HG03520 (cell line): ENCODE results near the gene CENPW.

Experiments used
- ATAC-seq: cut with Tn5 transposase; IDR thresholded peaks from one replicate; pipeline ENCODE4 v1.9.1; 2021; ENCODE audit warnings: mild to moderate bottlenecking, moderate library complexity; ENCODE audit not compliant: unreplicated experiment

The CENPW gene

DNA sequence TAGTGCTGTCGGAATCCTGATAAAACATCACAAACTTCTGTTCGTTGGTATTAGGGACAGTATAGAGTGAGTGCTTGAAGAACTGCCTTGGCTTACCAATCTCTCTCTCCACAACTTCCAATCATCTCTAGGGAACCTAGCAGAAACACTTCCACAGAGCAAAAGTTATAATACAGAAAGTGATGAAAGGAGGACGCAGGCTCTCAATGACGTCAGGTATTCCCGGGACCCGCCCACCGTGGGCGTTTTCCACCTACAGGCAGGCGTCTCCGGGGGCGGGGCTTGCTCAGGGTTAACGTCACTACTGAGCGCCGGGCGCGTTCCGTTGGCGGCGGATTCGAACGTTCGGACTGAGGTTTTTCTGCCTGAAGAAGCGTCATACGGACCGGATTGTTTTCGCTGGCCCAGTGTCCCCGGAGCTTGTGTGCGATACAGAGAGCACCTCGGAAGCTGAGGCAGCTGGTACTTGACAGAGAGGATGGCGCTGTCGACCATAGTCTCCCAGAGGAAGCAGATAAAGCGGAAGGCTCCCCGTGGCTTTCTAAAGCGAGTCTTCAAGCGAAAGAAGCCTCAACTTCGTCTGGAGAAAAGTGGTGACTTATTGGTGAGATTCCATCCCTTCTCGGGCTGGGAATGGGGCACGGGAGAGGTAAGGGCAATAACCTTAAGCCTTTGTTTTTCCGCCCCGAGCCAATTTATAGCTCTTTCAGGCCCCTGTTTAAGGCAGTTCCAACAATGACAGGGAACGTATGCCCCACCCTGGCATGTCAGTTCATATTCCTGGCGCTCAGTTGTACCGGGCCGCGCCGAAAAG lies at the start of gene CENPW:
TSS of gene CENPW (plus strand) at position 320 of the 814 bp plus-strand sequence. CDS start at position 479, 159 bp downstream.
- peak; percentile 89 for ATAC-seq

DNA sequence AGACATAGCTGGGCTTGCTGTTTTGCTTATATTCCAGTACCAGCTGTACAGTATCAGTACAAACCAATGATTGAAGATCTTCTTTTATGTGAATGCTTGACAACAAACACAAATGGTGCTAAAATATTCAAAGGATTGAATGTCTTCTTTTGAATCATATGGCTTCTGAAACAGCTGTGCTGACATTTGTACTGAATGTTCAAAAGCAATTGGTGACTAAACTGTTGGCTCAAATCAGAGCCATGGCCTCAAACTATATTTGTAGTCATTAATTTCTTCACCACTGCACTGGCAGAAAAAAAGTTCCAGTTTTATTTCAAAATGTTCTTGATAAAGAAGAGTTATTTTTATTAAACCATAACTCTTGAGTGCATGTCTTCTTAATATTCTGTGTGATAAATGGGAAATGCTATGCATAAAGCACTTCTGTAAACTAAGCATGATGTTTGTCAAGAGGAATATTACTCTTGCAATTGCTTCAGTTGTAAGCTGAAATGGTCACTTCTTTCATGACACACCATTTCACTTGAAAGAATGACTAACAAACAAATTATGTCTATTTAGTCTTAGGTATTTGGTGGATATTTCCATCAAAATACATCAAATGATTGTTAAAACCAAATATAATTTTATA lies 45.9 kb upstream of the CENPW start:
- no peak for ATAC-seq

DNA sequence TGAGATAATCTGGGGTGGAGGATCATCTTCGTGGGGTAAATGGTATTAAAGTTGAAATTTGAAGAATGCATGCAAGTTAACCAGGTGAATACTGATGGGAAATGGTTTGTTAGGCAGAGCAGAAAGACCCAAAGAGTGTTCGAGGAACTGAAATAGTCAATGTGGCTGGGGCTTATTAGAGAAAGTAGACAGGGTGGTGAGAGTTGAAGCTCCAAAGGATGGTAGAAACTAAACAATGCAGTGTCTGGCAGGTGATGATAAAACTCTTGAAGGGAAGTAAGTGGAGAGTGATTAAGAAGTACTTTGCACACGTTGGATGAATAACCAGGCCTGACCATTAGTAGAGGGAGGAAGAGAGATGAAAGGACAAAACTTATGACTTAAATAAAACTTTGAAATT lies 39.8 kb upstream of the CENPW start:
- no peak for ATAC-seq

DNA sequence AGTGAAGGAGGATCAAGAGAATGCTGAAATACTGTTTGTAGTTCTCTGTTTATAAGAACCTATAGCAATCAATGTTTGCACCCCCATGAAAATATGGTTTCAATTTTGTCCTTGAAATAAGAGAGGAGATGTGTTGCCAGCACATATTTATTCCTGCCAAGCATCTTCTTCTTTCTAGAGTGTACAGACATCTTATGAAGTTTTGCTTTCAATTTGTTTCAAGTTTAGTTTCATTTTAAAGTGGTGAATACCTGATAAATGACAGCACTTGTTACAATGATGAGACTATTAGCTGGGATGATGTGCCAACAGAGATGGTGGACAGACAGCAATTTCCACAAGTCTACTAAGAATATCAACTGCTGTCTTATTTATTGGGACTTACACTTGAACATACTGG lies 39.2 kb upstream of the CENPW start:
- peak; percentile 86 for ATAC-seq

DNA sequence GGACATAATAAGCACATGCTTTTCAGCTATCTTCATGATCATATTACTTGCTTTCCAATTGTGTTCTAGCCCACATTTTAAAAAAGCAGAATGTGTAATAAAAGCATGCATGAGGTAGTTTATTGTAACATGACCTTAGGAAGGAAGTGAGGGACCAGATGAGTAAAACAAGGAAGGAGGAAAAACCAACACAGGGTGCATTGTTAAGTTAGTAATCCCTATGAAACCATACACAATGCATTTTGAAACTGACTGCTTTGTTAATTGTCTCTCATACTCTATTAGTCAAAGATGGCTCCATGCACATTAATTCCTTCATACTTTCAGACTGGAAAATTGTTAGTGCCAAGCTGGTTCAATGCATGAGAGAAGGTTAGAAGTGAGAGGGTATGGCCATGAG lies 37.7 kb upstream of the CENPW start:
- ATAC-seq = no peak

DNA sequence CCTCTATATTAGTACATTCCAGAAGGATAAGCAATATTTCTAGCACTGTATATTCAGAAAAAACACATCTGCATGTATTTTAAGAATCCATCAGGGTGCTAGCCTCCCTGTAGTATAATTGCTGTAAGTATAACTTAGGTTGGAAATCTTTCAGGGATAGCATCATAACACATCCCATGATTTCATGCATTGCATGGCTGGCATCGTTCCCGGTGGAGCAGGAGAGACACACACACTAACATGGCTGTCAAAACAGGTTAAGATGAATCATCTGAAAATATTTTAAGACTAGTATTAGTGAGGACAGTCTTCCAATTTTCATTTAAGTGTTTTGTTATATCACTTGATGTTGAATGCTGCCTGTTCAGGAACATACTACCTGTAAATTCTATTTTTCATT lies 32.1 kb upstream of the CENPW start:
- ATAC-seq = no peak

DNA sequence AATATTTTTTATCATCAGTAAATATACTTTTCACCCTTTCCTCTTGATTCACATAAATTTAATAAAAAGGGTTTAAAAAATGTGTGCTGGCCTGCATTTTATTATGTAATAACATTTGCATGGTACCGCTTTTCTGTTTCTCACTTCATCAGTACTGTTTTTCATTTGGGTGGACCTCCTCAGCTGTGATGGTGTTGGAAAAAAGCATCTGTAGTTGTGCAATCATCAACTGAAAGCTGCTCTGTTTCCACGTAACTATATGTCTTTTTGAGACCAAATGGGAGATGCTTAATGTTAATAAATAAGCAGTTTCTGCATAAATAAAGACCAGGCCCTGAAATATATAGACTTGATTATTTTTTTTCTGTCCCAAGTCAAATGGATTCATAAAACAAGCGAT lies 31.6 kb upstream of the CENPW start:
- ATAC-seq = no peak

DNA sequence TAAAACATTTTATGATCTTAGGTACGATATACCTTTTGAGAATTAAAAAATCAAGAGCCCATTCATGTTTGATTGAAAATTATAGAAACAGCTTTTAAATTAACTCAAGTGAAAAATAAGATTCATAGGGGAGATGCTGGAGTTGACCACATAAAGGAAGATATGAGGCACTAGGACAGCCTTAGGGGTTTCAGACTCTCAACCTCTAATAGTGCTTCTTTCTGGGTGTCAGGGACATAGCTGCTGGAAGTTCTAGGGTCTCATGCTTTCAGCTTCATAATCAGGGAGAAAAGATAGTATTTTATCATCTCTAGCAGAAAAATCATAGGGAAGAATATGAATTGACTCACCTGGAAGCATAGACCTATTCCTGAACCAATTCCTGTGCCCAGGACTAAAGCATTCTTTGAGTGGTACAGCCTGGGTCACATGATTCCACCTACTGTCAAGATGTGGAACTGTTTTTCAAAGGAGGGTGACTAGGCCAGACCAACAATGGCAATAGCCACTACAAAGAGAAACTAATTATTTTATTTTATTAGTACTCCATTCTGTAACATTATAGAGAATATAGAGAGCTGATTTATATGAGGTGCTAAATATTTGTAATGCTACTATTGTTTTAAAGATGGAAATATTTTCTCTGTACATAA lies 27.8 kb upstream of the CENPW start:
- peak; percentile 94 for ATAC-seq

DNA sequence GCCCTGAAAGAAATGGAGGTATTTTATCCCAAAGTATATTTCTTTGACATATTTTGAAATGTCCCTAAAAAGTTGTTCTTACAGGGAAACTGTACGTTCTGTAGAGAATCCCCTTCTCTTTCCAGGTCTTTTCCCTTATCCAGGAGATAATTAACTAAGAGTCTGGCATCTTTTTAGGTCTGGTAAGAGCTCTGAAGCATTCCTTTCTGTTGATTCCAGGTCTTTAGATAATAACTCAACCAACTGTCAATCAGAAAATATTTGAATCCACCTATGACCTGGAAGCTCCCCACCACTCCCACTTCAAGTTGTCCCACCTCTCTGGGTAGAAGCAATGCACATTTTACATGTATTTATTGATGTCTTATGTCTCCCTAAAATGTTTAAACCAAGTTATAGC lies 26.0 kb upstream of the CENPW start:
- no peak for ATAC-seq

DNA sequence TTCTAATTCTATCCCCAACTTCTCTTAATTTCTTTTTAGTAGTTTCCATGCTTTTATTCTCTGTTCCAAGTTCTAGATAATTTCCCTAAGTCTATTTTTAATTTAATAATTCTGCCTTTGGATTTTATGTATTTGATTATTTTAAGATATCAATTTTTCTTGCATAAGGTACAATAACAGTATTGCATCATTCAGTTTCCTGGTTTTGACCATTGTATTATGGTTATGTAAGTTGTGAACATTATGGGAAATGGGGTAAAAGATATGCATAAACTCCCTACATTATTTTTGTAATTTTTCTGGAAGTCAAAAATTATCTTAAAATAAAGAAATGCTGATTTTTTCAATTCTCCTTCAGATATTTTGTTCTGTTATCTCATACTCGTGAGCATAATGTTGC lies 21.1 kb upstream of the CENPW start:
- no peak for ATAC-seq

DNA sequence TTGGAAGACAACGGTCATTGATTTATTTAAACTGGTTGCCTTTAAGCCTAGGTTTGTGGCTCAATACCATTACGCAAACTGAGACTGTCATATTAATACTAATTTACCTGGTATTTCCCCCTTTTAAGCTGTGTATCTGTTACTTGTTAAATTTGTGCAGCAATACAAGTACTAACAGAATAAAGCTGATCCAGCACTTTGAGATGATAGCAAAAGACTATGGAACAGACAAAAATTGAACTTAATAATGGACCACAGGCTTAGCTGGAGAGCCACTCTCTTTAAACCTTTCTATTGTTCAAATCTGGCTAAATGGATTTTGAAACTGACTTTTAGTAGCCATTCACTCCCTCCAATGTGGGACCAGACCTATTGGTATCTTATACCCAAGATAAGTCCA lies 6.2 kb upstream of the CENPW start:
- ATAC-seq = no peak

DNA sequence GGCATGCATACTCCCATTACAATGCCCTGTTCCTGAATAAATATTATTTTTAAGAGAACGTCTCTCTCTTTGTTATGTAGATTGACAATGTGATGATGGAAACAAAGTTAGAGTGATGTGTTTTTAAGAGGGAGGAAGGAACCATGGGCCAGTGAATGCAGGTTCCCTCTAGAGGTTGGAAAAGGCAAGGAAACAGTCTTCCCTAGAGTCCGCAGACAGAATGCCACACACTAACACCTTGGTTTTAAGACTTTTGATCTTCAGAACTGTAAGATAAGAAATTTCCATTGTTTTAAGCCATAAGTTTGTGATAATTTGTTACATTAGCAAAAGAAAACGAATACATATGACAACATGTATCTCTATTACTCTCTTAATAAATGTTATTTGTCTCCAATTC lies 4.7 kb upstream of the CENPW start:
- ATAC-seq = no peak

DNA sequence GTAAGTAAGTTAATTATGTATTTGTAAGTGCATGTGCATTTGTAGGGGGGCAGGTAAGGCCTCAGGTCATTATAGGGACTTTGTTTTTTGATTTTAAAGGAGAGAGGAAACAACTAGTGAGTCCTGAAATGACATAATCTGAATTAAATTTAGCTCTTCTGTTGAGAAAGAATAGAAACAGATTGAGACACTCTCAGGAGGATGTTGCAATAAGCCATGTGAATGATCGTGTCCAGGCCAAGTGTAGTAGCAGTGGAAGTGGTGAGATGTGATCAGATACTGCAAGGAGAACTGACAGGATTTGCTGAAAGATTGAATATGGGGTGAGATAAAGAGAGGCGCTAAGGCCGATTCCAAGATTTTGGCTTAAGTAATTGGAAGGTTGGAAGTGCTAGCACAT lies 2.6 kb upstream of the CENPW start:
- ATAC-seq = no peak

DNA sequence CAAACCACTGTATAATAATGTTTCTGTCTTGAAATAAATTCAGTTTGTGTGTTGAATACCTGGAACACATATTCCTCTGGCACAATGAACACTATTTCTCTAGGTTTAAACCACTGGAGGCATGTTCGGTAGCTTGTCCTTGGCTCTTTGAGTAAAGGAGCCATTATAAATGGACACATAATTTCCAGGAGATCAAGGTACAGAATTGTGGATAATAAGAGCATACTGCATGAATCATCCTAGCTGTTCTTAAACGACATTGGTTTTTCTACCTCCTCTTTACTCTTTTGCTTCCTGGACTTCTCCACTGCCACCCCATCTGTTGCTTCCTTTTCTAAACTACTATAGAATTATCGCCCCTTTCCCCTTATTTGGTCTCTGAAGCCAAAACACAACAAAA lies 1.2 kb downstream of the CENPW start:
- no peak for ATAC-seq

DNA sequence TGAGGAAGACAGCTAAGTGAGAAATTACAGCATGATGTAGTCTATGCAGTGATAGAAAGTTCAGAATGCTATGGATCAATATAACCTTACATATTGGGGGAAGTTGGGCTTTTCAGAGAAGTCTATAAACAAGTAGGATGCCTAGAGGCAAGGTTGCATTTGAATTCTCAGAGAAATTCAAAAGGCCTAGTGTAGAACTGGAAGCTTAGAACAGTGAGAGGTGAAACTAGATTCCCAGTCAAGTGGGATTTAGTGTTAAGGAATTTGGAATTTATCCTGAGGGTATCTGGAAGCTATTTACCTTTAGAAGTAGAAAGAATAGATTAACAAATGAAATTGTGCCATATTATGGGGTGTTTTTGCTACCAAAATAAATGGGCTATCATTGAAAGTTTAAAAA lies 4.3 kb downstream of the CENPW start:
- ATAC-seq = no peak

DNA sequence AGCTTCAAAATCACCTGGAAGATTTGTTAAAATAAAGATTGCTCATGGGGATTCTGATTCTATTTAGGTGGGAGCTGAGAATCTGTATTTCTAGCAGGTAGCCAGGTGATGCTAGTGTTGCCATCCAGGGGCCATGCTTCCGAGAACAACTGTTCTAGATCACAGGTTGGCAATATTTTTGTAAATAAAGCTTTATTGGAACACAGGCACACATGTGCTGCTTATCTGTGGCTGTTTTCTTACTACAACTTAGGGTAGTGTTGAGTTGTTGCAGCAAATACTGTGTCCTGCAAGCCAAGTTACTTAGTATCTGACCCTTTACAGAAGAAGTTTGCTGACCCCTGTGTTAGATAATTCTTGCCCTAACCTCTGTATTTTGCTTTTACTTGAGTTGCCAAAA lies 12.0 kb downstream of the CENPW start:
- no peak for ATAC-seq

DNA sequence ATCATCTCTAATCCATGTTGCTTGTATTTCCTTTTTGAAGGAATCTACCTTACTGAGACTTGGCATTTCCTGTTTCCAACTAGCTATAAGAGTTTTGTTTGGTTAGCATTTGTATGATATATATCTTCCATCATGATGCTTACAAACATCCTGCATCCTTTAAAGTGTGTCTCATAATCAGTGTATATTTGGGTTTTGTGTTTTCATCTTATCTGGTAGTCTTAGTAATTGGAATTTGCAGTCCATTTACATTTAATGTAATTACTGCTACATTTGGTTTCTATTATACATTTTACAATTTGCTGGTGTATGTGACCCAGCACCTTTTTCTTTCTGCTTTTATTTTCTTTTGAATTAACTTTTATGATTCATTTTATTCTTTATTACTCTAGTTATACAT lies 12.6 kb downstream of the CENPW start:
- no peak for ATAC-seq

DNA sequence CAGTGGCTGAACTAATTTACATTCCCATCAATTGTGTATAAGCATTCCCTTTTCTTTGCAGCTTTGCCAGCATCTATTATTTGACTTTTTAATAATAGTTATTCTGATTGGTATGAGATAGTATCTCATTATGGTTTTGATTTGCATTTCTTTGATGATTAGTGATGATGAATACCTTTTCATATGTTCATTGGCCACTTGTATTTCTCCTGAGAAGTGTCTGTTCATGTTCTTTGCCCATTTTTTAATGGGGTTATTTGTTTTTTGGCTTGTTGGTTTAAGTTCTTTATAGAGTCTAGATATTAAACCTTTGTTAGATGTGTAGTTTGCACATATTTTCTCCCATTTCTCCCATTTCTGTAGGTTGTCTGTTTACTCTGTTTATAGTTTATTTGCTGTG lies 16.6 kb downstream of the CENPW start:
- no peak for ATAC-seq

DNA sequence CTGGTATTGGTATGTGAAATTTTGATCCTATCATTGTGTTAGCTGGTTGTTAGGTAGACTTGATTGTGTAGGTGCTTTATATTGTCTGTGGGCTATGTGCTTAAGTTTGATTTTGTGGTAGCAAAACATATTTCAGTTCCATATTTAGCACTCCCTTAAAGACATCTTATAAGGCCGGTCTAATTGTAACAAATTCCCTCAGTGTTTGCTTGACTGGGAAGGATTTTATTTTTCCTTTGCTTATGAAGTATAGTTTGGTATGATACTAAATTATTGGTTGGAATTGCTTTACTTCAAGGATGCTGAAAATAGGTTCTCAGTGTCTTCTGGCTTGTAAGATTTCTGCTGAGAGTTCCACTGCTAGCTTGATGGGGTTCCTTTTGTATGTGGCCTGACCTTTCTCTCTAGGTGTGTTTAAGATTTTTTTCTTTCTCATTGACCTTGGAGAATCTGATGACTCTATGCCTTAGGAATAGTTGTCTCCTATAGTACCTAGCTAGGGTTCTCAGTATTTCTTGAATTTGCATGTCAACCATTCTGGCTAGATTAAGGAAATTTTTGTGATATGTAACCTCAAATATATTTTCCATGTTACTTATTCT lies 20.1 kb downstream of the CENPW start:
- no peak for ATAC-seq

DNA sequence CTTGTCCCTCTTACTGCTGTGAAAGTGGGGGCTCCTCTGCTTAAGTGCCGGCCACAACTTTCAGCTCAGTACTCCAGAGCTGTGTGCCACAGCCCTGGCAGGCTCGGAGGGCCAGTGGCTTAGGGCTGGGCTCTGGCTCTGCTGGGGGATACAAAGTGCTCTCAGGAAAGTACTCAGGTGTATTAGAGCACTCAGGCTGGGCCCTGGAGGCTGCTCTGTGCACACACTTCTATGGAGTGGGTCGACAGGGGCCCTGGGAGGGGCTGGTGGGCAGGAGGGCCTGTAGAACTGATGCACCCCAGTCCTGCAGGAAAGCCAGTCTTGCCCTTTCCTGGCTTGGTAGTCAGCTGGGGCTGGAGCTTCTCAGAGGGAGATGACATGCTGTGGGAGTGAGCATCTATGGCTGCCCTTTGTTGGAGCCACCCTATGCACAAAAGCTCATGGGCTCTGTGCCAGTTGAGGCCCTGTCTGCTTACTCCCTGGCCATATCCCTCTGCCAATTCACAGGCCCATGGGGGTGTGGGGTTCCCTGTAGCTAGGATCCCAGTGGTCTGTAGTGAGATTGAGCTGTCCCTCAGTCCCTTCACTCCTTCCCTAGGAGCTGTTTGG lies 22.0 kb downstream of the CENPW start:
- no peak for ATAC-seq

DNA sequence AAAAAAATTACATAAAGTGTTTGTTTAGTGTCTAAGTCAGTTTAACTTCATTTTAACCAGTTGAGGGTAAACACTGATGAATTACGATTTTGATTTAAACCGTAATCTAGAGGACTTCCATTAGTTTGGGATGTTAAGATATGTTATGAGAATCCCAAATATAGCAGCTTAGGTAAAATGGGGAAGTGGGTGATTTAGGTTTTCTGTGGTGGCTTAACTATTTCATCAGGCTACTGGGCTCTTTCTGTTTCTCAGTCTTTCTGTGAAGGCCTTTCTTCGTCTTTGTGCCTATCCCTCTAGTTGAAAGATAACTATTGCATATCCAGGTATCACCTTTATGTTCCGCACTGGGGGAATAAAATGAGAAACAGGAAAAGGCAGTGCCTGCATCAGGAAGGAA lies 27.9 kb downstream of the CENPW start:
- ATAC-seq = no peak
